Epidermal melanocyte (primary cell): Measurements from ENCODE around the gene CMIP.
A peak's percentile ranks its signal among the peaks of the same experiment; 100 is the strongest.

Source experiments
- DNase-seq: peaks from one replicate; pipeline ENCODE4 v3.0.0; 2011; ENCODE audit warnings: low spot score; ENCODE audit not compliant: insufficient read length

The CMIP gene

GRCh38 chr16:81581107-81581506 is 136.5 kb downstream of the CMIP start:
- DNase-seq, result no peak

DNA sequence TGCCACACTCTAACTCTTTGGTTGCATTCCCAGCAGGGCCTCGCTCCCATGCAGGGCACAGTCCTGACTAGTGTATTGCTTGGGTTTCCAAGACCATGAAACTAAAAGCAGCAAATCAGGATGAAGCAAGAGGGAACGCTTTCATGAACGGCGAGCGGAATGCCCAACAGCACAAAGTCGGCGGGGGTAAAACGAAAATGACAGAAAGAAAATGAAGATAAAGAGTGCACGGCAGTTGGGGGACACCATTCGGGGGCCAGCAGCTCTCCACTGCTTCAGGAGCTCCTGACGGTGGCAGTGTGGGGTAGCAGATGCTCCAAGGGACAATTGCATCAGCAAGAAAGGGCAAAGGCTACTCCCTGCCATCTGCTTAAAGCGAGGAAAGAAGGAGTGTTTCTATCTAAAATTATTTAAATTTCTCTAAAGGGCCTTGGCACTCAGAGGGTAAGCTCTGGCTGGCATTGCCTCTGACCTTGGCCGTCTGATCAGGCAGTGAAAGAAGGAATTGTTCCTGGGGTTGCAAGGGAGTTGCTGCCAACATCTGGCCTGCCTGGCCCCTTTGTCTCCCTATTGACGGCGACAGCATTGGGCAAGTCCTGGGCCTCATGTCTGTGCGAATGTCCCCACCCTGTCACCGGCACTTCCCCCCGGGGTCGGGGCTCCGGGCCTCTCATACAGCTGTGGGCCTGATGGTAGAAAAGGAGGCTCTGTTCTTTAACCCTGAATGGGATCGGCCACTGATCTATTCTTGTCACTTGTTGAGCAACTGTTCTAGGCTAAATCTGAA is 138.2 kb downstream of the CMIP start:
- DNase-seq, result no peak

GRCh38 chr16:81583893-81584631 is 139.5 kb downstream of the CMIP start:
- DNase-seq, result no peak

GRCh38 chr16:81585785-81586184 is 141.2 kb downstream of the CMIP start:
- no peak for DNase-seq

DNA sequence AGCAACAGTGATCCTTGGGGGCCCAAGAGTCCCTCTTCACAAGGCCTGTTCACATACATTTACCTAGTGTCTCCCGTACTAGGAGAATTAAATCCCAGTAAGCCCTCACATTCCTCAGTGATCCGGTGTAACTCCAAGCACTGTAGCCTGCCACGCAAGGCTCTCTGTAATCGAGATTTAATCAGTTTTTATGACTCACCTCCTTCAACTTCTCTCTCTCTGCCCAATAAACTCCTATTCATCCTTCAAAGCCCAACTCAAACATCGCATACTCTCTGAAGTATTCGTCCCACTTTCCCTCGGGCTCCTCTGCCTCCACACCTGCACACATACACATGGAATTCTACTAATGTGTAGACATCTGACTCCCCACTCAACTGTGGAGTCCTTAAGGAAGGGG is 141.8 kb downstream of the CMIP start:
- DNase-seq, result no peak

DNA sequence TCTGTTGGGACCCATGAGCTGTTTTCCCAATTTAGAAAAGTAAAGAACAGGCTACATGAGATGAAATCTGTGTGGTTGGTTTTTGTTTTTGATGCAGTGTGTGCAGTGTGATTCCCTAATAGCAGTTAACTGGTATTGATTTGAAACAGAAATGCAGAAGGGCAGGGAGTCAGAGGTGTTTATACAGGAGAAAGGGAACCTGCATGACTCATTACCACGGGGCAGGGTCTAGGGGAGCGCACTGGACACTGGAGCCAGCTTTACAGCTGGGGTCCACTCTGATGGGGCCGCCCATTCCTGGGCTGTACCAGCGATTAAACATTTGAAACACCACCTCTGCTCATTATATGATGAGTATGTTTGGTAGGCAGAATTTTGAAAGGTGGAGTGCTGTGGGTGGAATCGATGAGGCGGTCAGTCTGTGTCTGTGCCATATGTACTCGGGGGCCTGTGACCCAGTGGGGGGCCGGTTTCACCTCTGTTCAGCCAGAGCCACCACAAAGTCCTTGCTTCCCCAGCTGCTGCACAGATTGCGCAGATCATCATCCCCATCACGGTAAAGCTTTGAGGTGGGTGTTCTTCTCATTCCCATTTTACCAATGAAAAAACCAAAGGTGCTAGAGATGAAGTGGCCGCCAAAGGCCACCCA is 142.5 kb downstream of the CMIP start:
- no peak for DNase-seq

DNA sequence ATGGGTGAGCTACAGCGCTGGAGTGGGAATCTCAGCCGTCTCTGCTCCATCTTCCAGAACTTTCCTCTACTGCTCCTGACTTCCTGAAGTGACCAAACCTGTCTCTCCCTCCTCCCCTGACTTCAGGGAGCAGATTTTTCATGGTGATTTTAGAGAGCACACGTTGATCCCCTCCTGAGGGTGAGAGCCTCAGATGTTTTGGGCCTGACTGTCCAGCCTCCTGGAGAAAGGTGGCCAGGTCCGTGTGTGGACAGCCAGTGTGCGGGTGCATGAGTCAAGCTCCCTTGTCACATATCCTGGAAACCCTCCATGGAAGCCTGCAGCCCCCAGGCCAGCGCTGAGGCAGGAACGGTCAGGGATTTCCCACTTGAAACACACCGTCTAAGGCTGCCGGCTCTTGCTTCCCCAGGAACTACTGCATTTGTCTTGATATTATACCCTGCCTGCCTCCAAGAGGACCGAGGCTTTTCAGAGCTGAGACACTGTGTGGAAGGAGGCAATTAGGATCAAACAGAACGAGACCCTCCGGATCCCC is 143.1 kb downstream of the CMIP start:
- no peak for DNase-seq

GRCh38 chr16:81588326-81589081 is 143.9 kb downstream of the CMIP start:
- DNase-seq, result no peak

DNA sequence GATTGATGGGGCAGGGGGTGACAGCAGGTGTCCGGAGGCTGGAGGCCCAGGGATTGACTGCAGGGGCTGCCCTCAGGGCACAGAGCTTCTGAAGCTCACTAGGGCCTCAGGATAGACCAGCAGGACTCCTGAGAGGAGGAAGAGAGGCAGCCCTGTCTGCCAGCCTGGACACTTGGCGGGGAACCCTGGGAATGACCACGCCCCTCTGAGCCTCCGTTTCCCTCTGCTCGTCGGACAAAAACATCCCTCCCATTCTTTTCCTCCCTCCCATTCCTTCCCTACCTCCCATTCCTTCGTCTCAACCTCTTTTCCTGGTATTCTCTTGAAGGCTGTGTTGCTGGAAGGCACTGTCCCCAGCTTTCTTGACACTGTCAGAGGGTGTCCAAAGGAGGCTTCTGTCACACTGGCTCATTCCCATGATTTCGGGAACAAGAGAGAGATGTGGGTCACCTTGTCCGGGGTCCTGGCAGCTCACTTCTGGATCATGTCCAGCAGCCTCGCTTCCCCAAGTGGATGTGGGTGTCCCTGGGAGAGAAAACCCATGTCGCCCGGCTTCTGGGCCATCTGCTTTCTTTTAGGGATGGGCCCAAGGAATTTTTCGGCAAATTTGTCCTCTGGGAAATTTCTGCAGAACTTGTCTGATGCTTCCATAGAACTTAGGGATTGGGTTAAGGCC is 145.5 kb downstream of the CMIP start:
- no peak for DNase-seq

DNA sequence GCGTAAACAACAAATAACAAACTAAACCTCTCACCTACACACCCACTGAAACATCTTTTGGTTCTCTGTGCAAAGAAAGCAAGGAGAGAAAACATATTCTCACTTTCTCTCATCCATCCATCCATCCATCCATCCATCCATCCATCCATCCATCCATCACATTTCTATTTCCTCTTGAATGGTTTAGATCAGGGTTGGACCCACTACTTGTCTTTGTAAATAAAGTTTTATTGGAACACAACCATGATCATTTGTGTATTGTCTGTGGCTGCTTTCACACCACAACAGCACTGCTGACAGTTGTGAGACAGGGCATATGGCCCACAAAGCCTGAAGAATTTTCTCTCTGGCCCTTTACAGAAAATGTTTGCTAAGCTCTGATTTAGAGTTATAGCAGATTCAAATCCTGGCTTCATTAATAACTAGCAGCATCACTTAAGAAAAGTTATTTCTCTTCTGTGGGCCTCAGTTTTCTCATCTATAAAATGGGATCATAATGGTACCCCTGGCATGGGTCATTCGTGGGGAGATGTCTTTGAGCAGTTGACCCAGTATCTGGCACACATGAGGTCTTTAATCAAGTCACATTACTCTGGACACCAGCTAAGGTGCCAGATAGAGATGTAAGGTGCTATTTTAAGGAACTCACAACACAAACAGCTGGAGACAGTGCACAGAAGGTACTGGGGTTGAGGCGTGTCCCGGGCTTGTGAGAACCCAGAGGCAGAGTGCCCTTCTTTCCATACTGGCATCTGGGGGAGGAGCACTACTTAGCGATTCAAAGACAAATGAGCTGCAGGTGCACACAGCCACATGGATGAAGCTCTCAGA is 146.3 kb downstream of the CMIP start:
- DNase-seq, result no peak

DNA sequence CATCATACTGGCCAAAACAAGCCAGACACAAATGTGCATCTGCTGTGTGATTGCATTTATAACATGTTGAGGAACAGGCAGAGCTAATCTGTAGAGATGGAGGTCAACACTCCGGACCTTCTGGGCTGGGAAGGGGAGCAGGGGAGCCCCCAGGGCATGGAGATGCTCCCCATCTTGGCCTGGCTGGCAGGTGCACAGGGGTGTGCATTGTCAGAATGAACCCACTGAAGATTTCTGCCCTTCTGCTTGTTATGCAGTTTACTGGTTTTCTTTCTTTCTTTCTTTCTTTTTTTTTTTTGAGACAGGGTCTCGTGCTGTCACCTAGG is 146.9 kb downstream of the CMIP start:
- DNase-seq, result no peak

DNA sequence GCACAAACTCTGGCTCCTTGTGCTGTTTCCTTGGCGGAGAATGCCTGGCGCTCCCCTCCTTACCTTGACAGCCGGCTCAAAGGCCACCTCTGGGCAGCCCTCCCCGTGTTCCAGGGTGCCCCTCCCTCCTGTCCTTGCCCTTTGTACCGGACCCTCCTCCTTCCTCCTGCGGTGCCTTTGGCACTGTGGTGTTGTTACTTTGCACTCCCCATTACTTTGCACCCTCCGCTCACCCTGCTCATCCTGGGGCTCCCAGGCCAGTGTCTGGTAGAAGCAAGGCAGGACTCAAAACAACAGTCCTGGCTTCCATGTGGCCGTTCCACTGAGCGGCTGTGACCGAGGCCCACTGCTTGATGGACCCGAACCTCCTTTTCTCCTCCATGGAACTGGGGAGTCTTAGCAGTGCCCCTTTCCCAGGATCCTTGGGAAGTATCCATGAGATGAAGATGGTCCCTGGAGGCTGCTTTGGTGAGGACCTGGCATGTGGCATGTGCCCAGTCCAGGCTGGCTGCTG is 147.8 kb downstream of the CMIP start:
- no peak for DNase-seq

DNA sequence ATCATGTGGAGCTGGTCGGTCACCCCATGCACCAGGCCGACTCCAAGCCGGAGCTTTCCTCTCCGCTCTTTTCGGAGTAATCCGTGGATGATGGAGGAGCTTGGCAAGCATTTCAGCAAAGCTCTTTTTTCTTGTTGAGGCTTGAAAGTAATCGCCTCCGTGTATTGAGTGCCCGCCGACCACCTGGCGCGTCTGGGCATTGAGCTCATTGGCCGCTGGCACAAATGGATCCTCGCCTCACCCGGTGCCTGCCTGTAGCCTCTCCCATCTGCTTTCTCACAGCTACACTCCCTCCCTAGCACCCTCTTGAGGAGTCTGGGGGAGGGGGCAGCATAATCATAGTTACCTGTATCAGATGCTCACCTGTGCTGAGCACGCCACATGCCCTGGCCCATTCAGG is 148.9 kb downstream of the CMIP start:
- no peak for DNase-seq

- no peak for DNase-seq
These were observed 151.2 kb downstream of the CMIP start for GRCh38 chr16:81595629-81596292.

GRCh38 chr16:81597079-81597658 is 152.6 kb downstream of the CMIP start:
- no peak for DNase-seq

DNA sequence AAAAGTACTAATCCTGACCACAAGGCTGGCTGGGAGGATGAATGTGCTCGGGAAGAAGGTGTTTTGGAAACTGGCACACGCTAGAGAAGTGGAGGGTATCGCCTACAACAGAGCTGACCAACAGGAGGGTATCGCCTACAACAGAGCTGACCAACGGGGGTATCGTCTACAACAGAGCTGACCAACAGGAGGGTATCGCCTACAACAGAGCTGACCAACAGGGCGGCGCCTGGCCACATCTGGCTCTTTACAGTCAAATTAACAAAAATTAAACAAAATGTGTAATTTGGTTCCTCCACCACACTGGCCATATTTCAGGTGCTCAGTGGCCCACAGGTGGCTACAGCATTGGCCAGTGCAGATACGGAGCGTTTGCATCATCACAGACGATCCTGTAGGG is 153.5 kb downstream of the CMIP start:
- no peak for DNase-seq

DNA sequence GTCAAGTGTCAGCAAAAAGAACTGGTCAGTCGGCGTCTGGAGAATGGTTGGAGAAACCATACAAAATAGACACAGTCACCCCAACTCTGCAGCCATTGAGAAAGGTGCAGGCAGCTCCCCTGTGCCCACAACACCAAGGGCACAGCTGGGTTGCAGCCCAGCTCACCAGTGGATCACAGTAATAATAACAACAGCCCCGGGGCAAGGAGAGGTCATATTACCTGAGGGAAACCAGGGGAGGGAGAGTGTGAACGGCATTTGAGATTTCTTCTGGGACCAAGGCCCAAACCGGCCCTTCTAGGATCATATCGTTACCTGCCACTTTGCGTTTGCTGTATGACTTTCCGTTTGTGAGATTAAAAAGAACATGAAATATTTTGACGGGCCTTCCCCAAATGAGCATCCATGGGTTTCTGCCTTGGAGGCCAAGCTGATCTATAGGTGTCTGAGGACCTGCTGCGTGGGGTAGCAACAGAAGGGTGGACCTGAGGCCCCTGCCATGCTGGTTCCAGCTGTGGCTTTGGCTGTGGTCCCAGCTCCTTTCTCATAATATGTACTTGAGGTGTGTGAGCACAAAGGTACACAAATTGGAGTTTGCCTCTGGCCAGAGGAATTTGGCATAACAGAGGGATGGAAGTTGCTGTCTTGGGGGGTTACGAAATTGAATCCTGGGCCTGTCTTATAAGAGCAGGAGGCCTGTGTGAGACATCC is 154.6 kb downstream of the CMIP start:
- no peak for DNase-seq

GRCh38 chr16:81600275-81600674 is 155.7 kb downstream of the CMIP start:
- DNase-seq, result peak; percentile 49
